NCI-H1436 (cell line): ENCODE data around the gene PRLHR.
"Not testable (repeated sequence)": the region's sequence is repeated elsewhere in the genome, so short reads cannot be mapped to it uniquely, and the experiment has no call there.

ENCODE experiments used
- DNase-seq: peaks from one replicate; lab custom pipeline; 2025; lab: John Stamatoyannopoulos, UW

The PRLHR gene

GRCh38 chr10:118595598-118596425 lies at the start of gene PRLHR:
TSS of gene PRLHR (minus strand) at chr10:118595648. CDS start at chr10:118595244, 404 bp downstream.
- DNase-seq = no peak

- DNase-seq = no peak
Measured at GRCh38 chr10:118642228-118642627, 46.8 kb upstream of the PRLHR start.

GRCh38 chr10:118638680-118639079 lies 43.2 kb upstream of the PRLHR start:
- no peak for DNase-seq

- DNase-seq = no peak
Measured at GRCh38 chr10:118635674-118636402, 40.4 kb upstream of the PRLHR start.

- DNase-seq = no peak
Measured at GRCh38 chr10:118633786-118634185, 38.3 kb upstream of the PRLHR start.

- DNase-seq = no peak
Measured at GRCh38 chr10:118629211-118629610, 33.8 kb upstream of the PRLHR start.

- DNase-seq = no peak
Measured at GRCh38 chr10:118628397-118628796, 32.9 kb upstream of the PRLHR start.

GRCh38 chr10:118626953-118627352 lies 31.5 kb upstream of the PRLHR start:
- DNase-seq = no peak

GRCh38 chr10:118625504-118625903 lies 30.1 kb upstream of the PRLHR start:
- DNase-seq = no peak

GRCh38 chr10:118624747-118625146 lies 29.3 kb upstream of the PRLHR start:
- no peak for DNase-seq

- DNase-seq = peak; percentile 82
Measured at GRCh38 chr10:118621304-118621942, 26.0 kb upstream of the PRLHR start.

GRCh38 chr10:118613863-118614262 lies 18.4 kb upstream of the PRLHR start:
- DNase-seq = not testable (repeated sequence)

GRCh38 chr10:118610577-118610976 lies 15.1 kb upstream of the PRLHR start:
- DNase-seq = no peak

GRCh38 chr10:118607768-118608354 lies 12.4 kb upstream of the PRLHR start:
- DNase-seq = no peak

- DNase-seq = no peak
Measured at GRCh38 chr10:118605694-118606093, 10.2 kb upstream of the PRLHR start.

GRCh38 chr10:118596426-118597124 lies 1.1 kb upstream of the PRLHR start:
- DNase-seq = no peak

- DNase-seq = no peak
Measured at GRCh38 chr10:118595064-118595420, 406 bp downstream of the PRLHR start.

GRCh38 chr10:118594392-118595063 lies 920 bp downstream of the PRLHR start:
- DNase-seq = no peak

- DNase-seq = peak; percentile 90
Measured at GRCh38 chr10:118592675-118593330, 2.6 kb downstream of the PRLHR start.

GRCh38 chr10:118590334-118590733 lies 5.1 kb downstream of the PRLHR start:
- peak; percentile 96 for DNase-seq
